Hepatocyte (in vitro differentiated cells): ENCODE data around the gene ENGASE.

Experiments used
- EZH2 ChIP-seq: fragments of 200-600 bp; sonication (generic); IDR thresholded peaks from 2 replicates; pipeline ENCODE4 v1.6.1; 2016; ENCODE audit warnings: antibody characterized with exemption, mild to moderate bottlenecking, borderline replicate concordance
- TF ChIP-seq, protein P1 (sequence below): fragments of 200-600 bp; sonication (generic); IDR thresholded peaks from 2 replicates; pipeline ENCODE4 v1.5.1; 2016; ENCODE audit warnings: antibody characterized with exemption, mild to moderate bottlenecking; ENCODE audit not compliant: poor library complexity

- TF ChIP-seq, protein P1, sequence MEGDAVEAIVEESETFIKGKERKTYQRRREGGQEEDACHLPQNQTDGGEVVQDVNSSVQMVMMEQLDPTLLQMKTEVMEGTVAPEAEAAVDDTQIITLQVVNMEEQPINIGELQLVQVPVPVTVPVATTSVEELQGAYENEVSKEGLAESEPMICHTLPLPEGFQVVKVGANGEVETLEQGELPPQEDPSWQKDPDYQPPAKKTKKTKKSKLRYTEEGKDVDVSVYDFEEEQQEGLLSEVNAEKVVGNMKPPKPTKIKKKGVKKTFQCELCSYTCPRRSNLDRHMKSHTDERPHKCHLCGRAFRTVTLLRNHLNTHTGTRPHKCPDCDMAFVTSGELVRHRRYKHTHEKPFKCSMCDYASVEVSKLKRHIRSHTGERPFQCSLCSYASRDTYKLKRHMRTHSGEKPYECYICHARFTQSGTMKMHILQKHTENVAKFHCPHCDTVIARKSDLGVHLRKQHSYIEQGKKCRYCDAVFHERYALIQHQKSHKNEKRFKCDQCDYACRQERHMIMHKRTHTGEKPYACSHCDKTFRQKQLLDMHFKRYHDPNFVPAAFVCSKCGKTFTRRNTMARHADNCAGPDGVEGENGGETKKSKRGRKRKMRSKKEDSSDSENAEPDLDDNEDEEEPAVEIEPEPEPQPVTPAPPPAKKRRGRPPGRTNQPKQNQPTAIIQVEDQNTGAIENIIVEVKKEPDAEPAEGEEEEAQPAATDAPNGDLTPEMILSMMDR = no peak
- no peak for TF ChIP-seq EZH2
Observed at GRCh38 chr17:79113699-79114457, 39.3 kb downstream of the ENGASE start.
